ENCODE measurements around the gene PTPRA. TPM values are rescaled to one million over a fixed set of nuclear protein-coding genes. Genes with fewer than 3 reads are reported as not detected.

PTPRA gene
- total and polyA plus RNA-seq, 2 of the 13 experiments (the other 11 are each of a cell fraction or from before 2014, with no cell fraction given) = 47.2 to 127 TPM

GRCh38 chr20:2872459-2873009, 747 bp upstream of the PTPRA start (continued):
- TF ChIP-seq AGO2 (optimal IDR thresholded peaks at IDR 0.05; ENCODE audit: low read depth, low read length) (peak; percentile 71), ZNF337 (CRISPR knock-in tag; IDR thresholded peaks at IDR 0.05; ENCODE audit: borderline replicate concordance, low read depth) (0 out of 2 replicates have a peak, but pooled peaks have one; percentile 19), ZSCAN21 (CRISPR knock-in tag; IDR thresholded peaks at IDR 0.05; ENCODE audit: borderline replicate concordance) (no peak; the same call in 1 of the 2 replicates), REPIN1 (CRISPR knock-in tag; IDR thresholded peaks at IDR 0.05; ENCODE audit: borderline replicate concordance, low read depth) (no peak), MXD3 (CRISPR knock-in tag; IDR thresholded peaks at IDR 0.05) (peak; percentile 83; the same call in 1 of the 2 replicates), CREBL2 (CRISPR knock-in tag; IDR thresholded peaks at IDR 0.05; ENCODE audit: borderline replicate concordance) (no peak; the same call in 1 of the 2 replicates), CHD2 (IDR thresholded peaks at IDR 0.05; ENCODE audit: low read depth, low read length) (no peak), KLF9 (CRISPR knock-in tag; IDR thresholded peaks at IDR 0.05; ENCODE audit: low read depth) (no peak), CBX1 (IDR thresholded peaks at IDR 0.05; ENCODE audit: low read depth) (no peak), ASH2L (IDR thresholded peaks at IDR 0.05; ENCODE audit: insufficient read length, low read depth, low read length) (no peak), NKX3-1 (CRISPR knock-in tag; IDR thresholded peaks at IDR 0.05) (peak; percentile 42; the same call in 1 of the 2 replicates), SRSF1 (optimal IDR thresholded peaks at IDR 0.05; ENCODE audit: low read depth, low read length) (peak; percentile 22), ZNF549 (CRISPR knock-in tag; IDR thresholded peaks at IDR 0.05) (no peak), RNF219 (CRISPR knock-in tag; IDR thresholded peaks at IDR 0.05) (no peak; the same call in 1 of the 2 replicates), TBX2 (CRISPR knock-in tag; IDR thresholded peaks at IDR 0.05; ENCODE audit: borderline replicate concordance) (peak; percentile 4; the same call in 1 of the 2 replicates), ZBTB49 (CRISPR knock-in tag; IDR thresholded peaks at IDR 0.05; ENCODE audit: borderline replicate concordance) (no peak), ZNF34 (CRISPR knock-in tag; IDR thresholded peaks at IDR 0.05; ENCODE audit: borderline replicate concordance) (peak; percentile 27; the same call in 1 of the 2 replicates), XBP1 (CRISPR knock-in tag; IDR thresholded peaks at IDR 0.05) (no peak), ZNF503 (CRISPR knock-in tag; IDR thresholded peaks at IDR 0.05) (peak; percentile 38; the same call in 1 of the 2 replicates), NFIC (IDR thresholded peaks at IDR 0.05; ENCODE audit: low read length) (no peak), NR2F1 (CRISPR knock-in tag; IDR thresholded peaks at IDR 0.05) (no peak), ZNF7 (CRISPR knock-in tag; IDR thresholded peaks at IDR 0.05) (no peak), ZNF343 (CRISPR knock-in tag; IDR thresholded peaks at IDR 0.05) (no peak), ZNF589 (CRISPR knock-in tag; conservative IDR thresholded peaks at IDR 0.05) (peak; percentile 86)
